GM21737 (cell line): Measurements from ENCODE around the gene DNAAF1.

Source experiments
- ATAC-seq: cut with Tn5 transposase; IDR thresholded peaks from one replicate; pipeline ENCODE4 v1.9.1; 2021; ENCODE audit warnings: mild to moderate bottlenecking, moderate library complexity; ENCODE audit not compliant: unreplicated experiment

DNAAF1 gene

GRCh38 chr16:84121007-84121406, 24.1 kb upstream of the DNAAF1 start:
- ATAC-seq = no peak

- ATAC-seq = peak; percentile 57
Measured at GRCh38 chr16:84124257-84125073, 20.6 kb upstream of the DNAAF1 start.

GRCh38 chr16:84131117-84131516, 14.0 kb upstream of the DNAAF1 start:
- no peak for ATAC-seq

- no peak for ATAC-seq
Measured at GRCh38 chr16:84132527-84133285, 12.4 kb upstream of the DNAAF1 start.

- ATAC-seq = no peak
Measured at GRCh38 chr16:84136331-84137125, 8.6 kb upstream of the DNAAF1 start.

- ATAC-seq = no peak
Measured at GRCh38 chr16:84137287-84137686, 7.8 kb upstream of the DNAAF1 start.

- no peak for ATAC-seq
Measured at GRCh38 chr16:84137769-84138357, 7.2 kb upstream of the DNAAF1 start.

GRCh38 chr16:84138500-84138823, 6.6 kb upstream of the DNAAF1 start:
- ATAC-seq = no peak

GRCh38 chr16:84138824-84139627, 6.1 kb upstream of the DNAAF1 start:
- no peak for ATAC-seq

GRCh38 chr16:84139628-84140258, 5.4 kb upstream of the DNAAF1 start:
- no peak for ATAC-seq

- no peak for ATAC-seq
Measured at GRCh38 chr16:84141143-84141670, 3.9 kb upstream of the DNAAF1 start.

GRCh38 chr16:84143081-84143480, 2.0 kb upstream of the DNAAF1 start:
- ATAC-seq = no peak

- ATAC-seq = no peak
Measured at GRCh38 chr16:84143784-84144199, 1.3 kb upstream of the DNAAF1 start.

GRCh38 chr16:84144209-84144858, 774 bp upstream of the DNAAF1 start:
- peak; percentile 11 for ATAC-seq

GRCh38 chr16:84150926-84151325, 5.8 kb downstream of the DNAAF1 start:
- ATAC-seq = no peak

GRCh38 chr16:84153660-84154214, 8.6 kb downstream of the DNAAF1 start:
- ATAC-seq = no peak

GRCh38 chr16:84155226-84155625, 10.1 kb downstream of the DNAAF1 start:
- no peak for ATAC-seq

- ATAC-seq = no peak
Measured at GRCh38 chr16:84155771-84156170, 10.7 kb downstream of the DNAAF1 start.

- ATAC-seq = no peak
Measured at GRCh38 chr16:84156342-84156784, 11.3 kb downstream of the DNAAF1 start.
